IPS DF 19.7 (cell line): ENCODE data around the gene SDC3.

ENCODE experiments used
- DNase-seq: peaks from one replicate; pipeline ENCODE4 v3.0.0-alpha.2; 2013; ENCODE audit warnings: low read depth, low spot score

The SDC3 gene

GRCh38 chr1:30890502-30891226, 17.9 kb downstream of the SDC3 start:
- DNase-seq, result no peak

GRCh38 chr1:30889511-30889910, 19.0 kb downstream of the SDC3 start:
- no peak for DNase-seq

- DNase-seq, result no peak
These were observed 19.6 kb downstream of the SDC3 start for GRCh38 chr1:30888975-30889374.

- no peak for DNase-seq
These were observed 20.2 kb downstream of the SDC3 start for GRCh38 chr1:30888391-30888790.

GRCh38 chr1:30887485-30888315, 20.9 kb downstream of the SDC3 start:
- DNase-seq, result no peak

- DNase-seq, result no peak
These were observed 21.7 kb downstream of the SDC3 start for GRCh38 chr1:30886710-30887428.

GRCh38 chr1:30885570-30886522, 22.7 kb downstream of the SDC3 start:
- no peak for DNase-seq

GRCh38 chr1:30884723-30885122, 23.8 kb downstream of the SDC3 start:
- no peak for DNase-seq

- DNase-seq, result no peak
These were observed 25.0 kb downstream of the SDC3 start for GRCh38 chr1:30883389-30884172.

- DNase-seq, result no peak
These were observed 25.7 kb downstream of the SDC3 start for GRCh38 chr1:30882678-30883388.

- DNase-seq, result no peak
These were observed 27.0 kb downstream of the SDC3 start for GRCh38 chr1:30881319-30882181.

GRCh38 chr1:30880678-30881318, 27.8 kb downstream of the SDC3 start:
- no peak for DNase-seq

GRCh38 chr1:30879940-30880677, 28.4 kb downstream of the SDC3 start:
- DNase-seq, result peak; percentile 80

GRCh38 chr1:30879126-30879786, 29.3 kb downstream of the SDC3 start:
- DNase-seq, result no peak

GRCh38 chr1:30878559-30878958, 30.0 kb downstream of the SDC3 start:
- DNase-seq, result no peak

- no peak for DNase-seq
These were observed 30.5 kb downstream of the SDC3 start for GRCh38 chr1:30878016-30878415.
